Mesendoderm (in vitro differentiated cells): Measurements from ENCODE around the gene CFAP97D1.

Experiments
- DNase-seq: peaks from one replicate; pipeline ENCODE4 v3.0.0; 2013
- H2AK5ac ChIP-seq: 2 replicates; pipeline ENCODE4 v1.6.1; 2013; ENCODE audit warnings: low read length, inconsistent platforms
- H2BK120ac ChIP-seq: 2 replicates; pipeline ENCODE4 v1.6.1; 2013; ENCODE audit warnings: low read depth, mild to moderate bottlenecking, low read length, moderate library complexity, mixed read lengths
- H2BK15ac ChIP-seq: replicated peaks from 2 replicates; pipeline ENCODE4 v1.6.1; 2013; ENCODE audit warnings: low read depth, mild to moderate bottlenecking, moderate library complexity
- H2BK5ac ChIP-seq: 2 replicates; pipeline ENCODE4 v1.6.1; 2013; ENCODE audit warnings: low read length, inconsistent platforms
- H3K18ac ChIP-seq: 2 replicates; pipeline ENCODE4 v1.6.1; 2013; ENCODE audit warnings: mild to moderate bottlenecking, low read length, mixed read lengths
- H3K23ac ChIP-seq: one replicate; pipeline ENCODE4 v1.6.1; 2013; ENCODE audit warnings: low read length
- H3K27ac ChIP-seq: 2 replicates; pipeline ENCODE4 v1.5.1; 2013; ENCODE audit warnings: low read depth, mild to moderate bottlenecking, inconsistent platforms, low read length, moderate library complexity
- H3K27me3 ChIP-seq: 2 replicates; pipeline ENCODE4 v1.6.1; 2013; ENCODE audit warnings: low read length, control low read depth, mild to moderate bottlenecking, inconsistent platforms; ENCODE audit not compliant: insufficient read depth, poor library complexity
- H3K36me3 ChIP-seq: 2 replicates; pipeline ENCODE4 v1.6.1; 2013; ENCODE audit warnings: low read length, inconsistent platforms; ENCODE audit not compliant: control insufficient read depth, insufficient read depth
- H3K4ac ChIP-seq: one replicate; pipeline ENCODE4 v1.6.1; 2013; ENCODE audit warnings: low read depth, mild to moderate bottlenecking, low read length, moderate library complexity
- H3K4me1 ChIP-seq: 2 replicates; pipeline ENCODE4 v1.6.1; 2013; ENCODE audit warnings: low read depth, low read length, inconsistent platforms; ENCODE audit not compliant: control insufficient read depth
- H3K4me2 ChIP-seq: 2 replicates; pipeline ENCODE4 v1.6.1; 2013; ENCODE audit warnings: low read length
- H3K4me3 ChIP-seq: 2 replicates; pipeline ENCODE4 v1.5.1; 2013; ENCODE audit warnings: mild to moderate bottlenecking, low read length
- H3K56ac ChIP-seq: one replicate; pipeline ENCODE4 v1.6.1; 2013; ENCODE audit warnings: low read length
- H3K79me1 ChIP-seq: 2 replicates; pipeline ENCODE4 v1.6.1; 2013; ENCODE audit warnings: low read length, inconsistent platforms
- H3K79me2 ChIP-seq: 2 replicates; pipeline ENCODE4 v1.6.1; 2013; ENCODE audit warnings: mild to moderate bottlenecking, low read length; ENCODE audit not compliant: control insufficient read depth, insufficient read depth
- H3K9ac ChIP-seq: 2 replicates; pipeline ENCODE4 v1.6.1; 2013; ENCODE audit warnings: low read length, inconsistent platforms
- H4K5ac ChIP-seq: one replicate; pipeline ENCODE4 v1.6.1; 2013; ENCODE audit warnings: low read length
- H4K8ac ChIP-seq: one replicate; pipeline ENCODE4 v1.6.1; 2013; ENCODE audit warnings: low read depth, mild to moderate bottlenecking, control low read depth, low read length, moderate library complexity
- WGBS: extraction: QIAGEN DNeasy Blood & Tissue Kit; methylation state at CpG from one replicate; pipeline ENCODE4 v1.1.7; 2013; ENCODE audit warnings: low lambda C conversion rate, missing lambda C conversion rate; ENCODE audit not compliant: insufficient coverage; ENCODE audit errors: extremely low coverage; 5-methylcytosine and 5-hydroxymethylcytosine counted together

The CFAP97D1 gene

GRCh38 chr17:43760254-43760852 lies 19.9 kb upstream of the CFAP97D1 start:
- H3K36me3 ChIP-seq: no peaks in the 10 kb centered on the region
- DNase-seq: peak; percentile 96
- no peak overlapping the region for H3K9ac ChIP-seq
- no peak overlapping the region for H2AK5ac ChIP-seq
- no peak overlapping the region for H3K4me2 ChIP-seq
- H3K79me2 ChIP-seq: no peaks in the 10 kb centered on the region
- H4K5ac ChIP-seq: no peak overlapping the region
- H3K27ac ChIP-seq: no peak overlapping the region
- no peak overlapping the region for H3K23ac ChIP-seq
- no peak overlapping the region for H2BK120ac ChIP-seq
- H3K27me3 ChIP-seq: no peaks in the 10 kb centered on the region
- H3K79me1 ChIP-seq: no peaks in the 10 kb centered on the region
- no CpG with 5 or more reads among the region's 10 CpGs for WGBS
- H2BK15ac ChIP-seq: no peak overlapping the region
- H2BK5ac ChIP-seq: no peak overlapping the region
- H3K56ac ChIP-seq: no peak overlapping the region
- no peak overlapping the region for H3K4ac ChIP-seq
- H3K4me1 ChIP-seq: no peaks in the 10 kb centered on the region
- no peak overlapping the region for H3K4me3 ChIP-seq
- H3K18ac ChIP-seq: no peak overlapping the region
- no peak overlapping the region for H4K8ac ChIP-seq

DNA sequence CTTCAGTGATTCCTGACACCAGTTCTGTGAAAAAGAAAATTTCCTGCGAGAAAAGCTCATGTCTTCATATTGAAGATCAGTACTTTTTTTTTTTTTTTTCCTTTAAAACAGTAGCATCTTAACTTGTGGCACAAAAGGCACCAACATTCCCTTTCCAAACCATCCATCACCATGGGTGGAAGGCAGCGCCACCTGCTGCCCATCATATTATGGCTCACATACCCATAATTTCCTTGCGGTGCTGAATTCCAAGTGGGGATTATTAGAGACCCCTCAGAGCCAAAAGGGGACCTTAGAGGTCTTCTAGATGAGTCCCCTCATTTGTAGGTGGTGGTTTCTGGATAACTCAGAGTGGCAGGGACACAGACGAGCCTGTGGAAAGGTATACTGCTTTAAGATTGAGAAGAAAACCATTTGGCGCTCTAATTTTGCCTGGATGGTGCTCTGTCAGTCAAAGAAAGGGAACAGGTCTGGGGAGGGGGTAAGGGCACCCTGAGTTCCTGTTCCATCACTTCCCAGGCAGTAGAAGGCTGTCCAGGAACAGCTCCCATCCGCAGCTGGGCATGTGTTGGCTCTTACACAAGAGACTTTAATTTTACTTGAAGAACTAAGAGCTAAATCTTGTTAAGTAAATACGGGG lies 13.7 kb upstream of the CFAP97D1 start:
- Histone ChIP-seq H3K9ac (no peak overlapping the region), H2BK15ac (no peak overlapping the region), H3K4ac (no peak overlapping the region), H3K4me2 (no peak overlapping the region), H3K4me1 (no peaks in the 10 kb centered on the region), H4K8ac (no peak overlapping the region), H2AK5ac (no peak overlapping the region), H3K4me3 (no peak overlapping the region), H3K27me3 (no peaks in the 10 kb centered on the region), H2BK5ac (no peak overlapping the region), H3K18ac (no peak overlapping the region), H2BK120ac (no peak overlapping the region), H3K23ac (no peak overlapping the region), H3K79me1 (no peaks in the 10 kb centered on the region), H3K56ac (no peak overlapping the region), H3K36me3 (peaks cover 2% of the 10 kb centered on the region), H3K79me2 (no peaks in the 10 kb centered on the region), H3K27ac (no peak overlapping the region), H4K5ac (no peak overlapping the region)
- no CpG with 5 or more reads among the region's 7 CpGs for WGBS
- peak; percentile 62 for DNase-seq

DNA sequence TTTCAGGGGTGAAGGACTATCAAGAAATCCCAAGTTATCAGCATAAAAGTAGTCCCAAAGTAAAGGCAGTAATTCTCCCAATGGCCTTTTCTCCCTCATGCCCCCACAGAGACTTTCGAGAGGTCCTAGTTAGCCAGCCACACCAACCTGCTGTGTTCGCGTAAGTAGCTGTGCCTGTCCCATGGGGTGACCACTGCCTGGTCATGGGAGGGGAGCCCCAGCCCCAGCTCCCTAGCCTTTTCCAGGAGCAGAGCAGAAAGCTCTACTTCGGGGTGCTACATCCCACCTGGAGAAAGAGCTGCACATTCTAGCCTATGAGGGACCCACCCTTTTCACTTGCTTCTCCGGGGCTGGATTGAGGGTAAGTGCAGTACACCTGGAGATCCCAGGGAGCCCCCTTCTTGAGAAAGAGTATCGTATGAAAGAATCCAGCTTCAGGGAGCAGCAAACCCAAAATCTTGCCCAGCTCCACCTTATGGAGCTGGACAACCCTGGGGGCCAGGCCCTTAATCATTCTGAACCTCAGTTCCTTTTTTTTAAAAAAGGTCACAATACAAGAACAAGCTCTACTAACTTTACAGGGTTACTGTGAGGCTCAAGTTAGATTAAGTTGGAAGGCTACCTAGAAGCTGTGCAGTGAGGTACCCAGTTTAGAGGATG lies 13.1 kb upstream of the CFAP97D1 start:
- no peak overlapping the region for H3K4ac ChIP-seq
- H3K27me3 ChIP-seq: no peaks in the 10 kb centered on the region
- no peak overlapping the region for H3K4me3 ChIP-seq
- no peak overlapping the region for H3K9ac ChIP-seq
- H3K79me1 ChIP-seq: no peaks in the 10 kb centered on the region
- H4K5ac ChIP-seq: no peak overlapping the region
- no peaks in the 10 kb centered on the region for H3K79me2 ChIP-seq
- DNase-seq: no peak
- H2AK5ac ChIP-seq: no peak overlapping the region
- WGBS: no CpG with 5 or more reads among the region's 6 CpGs
- H3K4me2 ChIP-seq: no peak overlapping the region
- no peak overlapping the region for H2BK15ac ChIP-seq
- H3K4me1 ChIP-seq: no peaks in the 10 kb centered on the region
- no peak overlapping the region for H3K18ac ChIP-seq
- H2BK120ac ChIP-seq: no peak overlapping the region
- no peak overlapping the region for H3K56ac ChIP-seq
- peaks cover 2% of the 10 kb centered on the region for H3K36me3 ChIP-seq
- H3K27ac ChIP-seq: no peak overlapping the region
- H4K8ac ChIP-seq: no peak overlapping the region
- no peak overlapping the region for H2BK5ac ChIP-seq
- no peak overlapping the region for H3K23ac ChIP-seq

- Histone ChIP-seq H3K36me3 (peaks cover 2% of the 10 kb centered on the region), H3K9ac (no peak overlapping the region), H4K8ac (no peak overlapping the region), H3K56ac (no peak overlapping the region), H4K5ac (no peak overlapping the region), H3K79me2 (no peaks in the 10 kb centered on the region), H3K27ac (no peak overlapping the region), H3K23ac (no peak overlapping the region), H3K18ac (no peak overlapping the region), H3K4me1 (no peaks in the 10 kb centered on the region), H2BK5ac (no peak overlapping the region), H2AK5ac (no peak overlapping the region), H3K4me2 (no peak overlapping the region), H2BK15ac (no peak overlapping the region), H3K79me1 (no peaks in the 10 kb centered on the region), H2BK120ac (no peak overlapping the region), H3K4ac (no peak overlapping the region), H3K27me3 (no peaks in the 10 kb centered on the region), H3K4me3 (no peak overlapping the region)
- no peak for DNase-seq
- WGBS: no CpG with 5 or more reads among the region's 5 CpGs
Observed at GRCh38 chr17:43767713-43768059, 12.5 kb upstream of the CFAP97D1 start.

DNA sequence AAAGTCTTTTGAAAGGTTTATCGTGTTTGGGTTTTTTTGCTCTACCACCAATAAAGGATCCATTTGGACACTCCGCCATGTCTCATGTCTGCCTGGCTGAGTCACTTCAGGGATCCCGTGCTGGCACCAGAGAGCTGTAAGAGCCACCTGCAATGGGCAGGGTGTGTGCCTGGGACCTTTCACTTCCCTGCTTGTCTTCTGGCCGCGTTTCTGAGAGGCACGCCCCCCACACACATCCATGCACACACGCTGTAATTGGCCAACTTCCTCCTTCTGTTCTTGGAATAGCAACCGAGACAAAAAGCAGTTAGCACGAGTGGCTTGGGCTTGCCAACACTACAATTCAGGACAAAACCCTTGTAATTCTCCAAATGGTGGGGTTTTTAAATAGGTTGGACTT lies 11.9 kb upstream of the CFAP97D1 start:
- Histone ChIP-seq H2BK120ac (no peak overlapping the region), H2BK5ac (no peak overlapping the region), H3K4ac (no peak overlapping the region), H3K79me1 (no peaks in the 10 kb centered on the region), H3K23ac (no peak overlapping the region), H3K18ac (no peak overlapping the region), H3K79me2 (no peaks in the 10 kb centered on the region), H3K27ac (no peak overlapping the region), H2AK5ac (no peak overlapping the region), H4K8ac (no peak overlapping the region), H3K4me2 (no peak overlapping the region), H3K4me3 (no peak overlapping the region), H3K36me3 (peaks cover 2% of the 10 kb centered on the region), H3K56ac (no peak overlapping the region), H3K9ac (no peak overlapping the region), H4K5ac (no peak overlapping the region), H2BK15ac (no peak overlapping the region), H3K4me1 (no peaks in the 10 kb centered on the region), H3K27me3 (no peaks in the 10 kb centered on the region)
- no CpG with 5 or more reads among the region's 9 CpGs for WGBS
- DNase-seq: no peak
